Gastrocnemius medialis (tissue), 4 donors: ENCODE data around the gene UQCC3.

Experiments used
- POLR2A ChIP-seq, 2 donors: fragments of 450-650 bp; IDR thresholded peaks; one replicate each; pipeline ENCODE4 v1.6.1; 2017; ENCODE audit warnings: antibody characterized with exemption in 2 of 2, mild to moderate bottlenecking in 2 of 2, moderate library complexity in 2 of 2
- TF ChIP-seq, protein P1 (sequence below), 5 experiments: fragments of 450-650 bp in 3 of 5; fragments of 200-600 bp in 2 of 5; sonication (generic) in 2 of 5; IDR thresholded peaks in 4 of 5; conservative IDR thresholded peaks in 1 of 5; 1 replicate in 4 of 5; 2 replicates in 1 of 5; pipeline ENCODE4 v1.5.1; 2016 to 2019; ENCODE audit warnings: antibody characterized with exemption in 5 of 5, mild to moderate bottlenecking in 3 of 5, moderate library complexity in 3 of 5

DNA sequence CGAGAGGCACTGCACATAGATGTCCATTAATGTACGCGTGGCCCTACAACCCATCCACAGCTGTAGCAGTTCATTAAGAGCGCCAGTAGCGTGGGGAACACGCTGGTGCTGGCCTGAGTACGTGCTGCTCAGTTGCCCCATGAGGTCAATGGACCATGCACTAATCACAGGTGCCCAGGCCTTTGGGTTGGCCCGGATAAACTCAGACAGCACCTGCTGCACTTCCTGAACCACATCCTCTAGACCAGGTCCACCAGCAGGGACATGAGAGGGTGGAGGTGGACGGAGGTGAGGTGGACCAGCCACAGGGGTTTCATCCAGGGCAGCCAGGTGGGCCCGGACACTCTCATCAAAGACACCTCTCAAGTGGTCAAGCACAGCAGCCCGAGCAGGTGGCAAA is 22.0 kb upstream of the UQCC3 start:
- TF ChIP-seq, protein P1, sequence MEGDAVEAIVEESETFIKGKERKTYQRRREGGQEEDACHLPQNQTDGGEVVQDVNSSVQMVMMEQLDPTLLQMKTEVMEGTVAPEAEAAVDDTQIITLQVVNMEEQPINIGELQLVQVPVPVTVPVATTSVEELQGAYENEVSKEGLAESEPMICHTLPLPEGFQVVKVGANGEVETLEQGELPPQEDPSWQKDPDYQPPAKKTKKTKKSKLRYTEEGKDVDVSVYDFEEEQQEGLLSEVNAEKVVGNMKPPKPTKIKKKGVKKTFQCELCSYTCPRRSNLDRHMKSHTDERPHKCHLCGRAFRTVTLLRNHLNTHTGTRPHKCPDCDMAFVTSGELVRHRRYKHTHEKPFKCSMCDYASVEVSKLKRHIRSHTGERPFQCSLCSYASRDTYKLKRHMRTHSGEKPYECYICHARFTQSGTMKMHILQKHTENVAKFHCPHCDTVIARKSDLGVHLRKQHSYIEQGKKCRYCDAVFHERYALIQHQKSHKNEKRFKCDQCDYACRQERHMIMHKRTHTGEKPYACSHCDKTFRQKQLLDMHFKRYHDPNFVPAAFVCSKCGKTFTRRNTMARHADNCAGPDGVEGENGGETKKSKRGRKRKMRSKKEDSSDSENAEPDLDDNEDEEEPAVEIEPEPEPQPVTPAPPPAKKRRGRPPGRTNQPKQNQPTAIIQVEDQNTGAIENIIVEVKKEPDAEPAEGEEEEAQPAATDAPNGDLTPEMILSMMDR (IDR thresholded peaks at IDR 0.05 in 4 of 5, conservative IDR thresholded peaks at IDR 0.05 in 1 of 5): no peak
- no peak for TF ChIP-seq POLR2A (IDR thresholded peaks at IDR 0.05)
